Heart right ventricle (tissue), 16 donors: ENCODE results near the gene DPYSL3. TPM values are rescaled to one million over a fixed set of nuclear protein-coding genes. Genes with fewer than 3 reads are reported as not detected.

ENCODE experiments used
- ATAC-seq, 8 donors: fragments of 200-7000 bp; cut with Tn5 transposase; one replicate each; pipeline ENCODE4 v1.9.1; 2020; ENCODE audit warnings: mild to moderate bottlenecking in 8 of 8, moderate library complexity in 8 of 8, moderate number of reproducible peaks in 1 of 8
- DNase-seq, 2 donors: peaks; one replicate each; pipeline ENCODE4 v3.0.0-alpha.2; 2020
- H3K27ac ChIP-seq, 10 donors: fragments of 200-600 bp; sonication (generic) in 2 of 10; one replicate each; pipeline versions ENCODE4 v1.5.0 to v1.8.0; 2020 to 2022; ENCODE audit warnings: mild to moderate bottlenecking in 3 of 10
- H3K27me3 ChIP-seq, 7 donors: fragments of 200-600 bp; one replicate each; pipeline ENCODE4 v1.8.0; 2021 to 2022; ENCODE audit warnings: mild to moderate bottlenecking in 2 of 7
- H3K36me3 ChIP-seq, 9 donors: fragments of 200-600 bp; sonication (generic) in 1 of 9; one replicate each; pipeline versions ENCODE4 v1.5.0 to v1.8.0; 2020 to 2022; ENCODE audit warnings: mild to moderate bottlenecking in 2 of 9
- H3K4me1 ChIP-seq, 9 donors: fragments of 200-600 bp; sonication (generic) in 1 of 9; one replicate each; pipeline versions ENCODE4 v1.5.0 to v1.8.0; 2020 to 2022; ENCODE audit warnings: mild to moderate bottlenecking in 4 of 9
- H3K4me3 ChIP-seq, 10 donors: fragments of 200-600 bp; sonication (generic) in 2 of 10; one replicate each; pipeline versions ENCODE4 v1.5.0 to v1.8.0; 2020 to 2022; ENCODE audit warnings: mild to moderate bottlenecking in 7 of 10, moderate library complexity in 2 of 10
- H3K9me3 ChIP-seq, 11 donors: fragments of 200-600 bp in 10 of 11; sonication (generic) in 2 of 11; one replicate each; pipeline versions ENCODE4 v1.5.0 to v1.8.0; 2013 to 2022; ENCODE audit warnings: mild to moderate bottlenecking in 2 of 11, control low read depth in 1 of 11, moderate library complexity in 1 of 11
- WGBS, 2 donors: extraction: QIAGEN DNeasy Blood & Tissue Kit; methylation state at CpG; one replicate each; pipeline ENCODE4 v1.1.7; 2013; ENCODE audit warnings: inconsistent platforms in 1 of 2; 5-methylcytosine and 5-hydroxymethylcytosine counted together
- intact Hi-C, 10 donors: fragments of 100-400 bp; cut with DNase I; formaldehyde crosslinking; loops; one replicate each; pipeline versions ENCODE4 v1.11.1 to v1.14.2; 2022
- polyA plus RNA-seq, 2 donors: library from polyadenylated mRNA; stranded (reverse); fragments of 200-250 nt; gene quantifications; one replicate each; pipeline ENCODE4 v1.2.3, GENCODE V29; 2013
- total RNA-seq, 10 donors: library from RNA; stranded (reverse); fragmentation: NEBNext Ultra II Directional in 3 of 10; extraction: Animal tissue kit (Norgen Biotek cat#: 25700) in 3 of 10; gene quantifications; one replicate each; pipeline versions ENCODE4 v1.2.1 to v1.2.4, GENCODE V29; 2021 to 2023
- TF ChIP-seq, protein P1 (sequence below), 9 donors: fragments of 200-600 bp; sonication (generic) in 2 of 9; IDR thresholded peaks; one replicate each; pipeline versions ENCODE4 v1.5.0 to v1.8.0; 2021 to 2022; ENCODE audit warnings: antibody characterized with exemption in 9 of 9, mild to moderate bottlenecking in 5 of 9, moderate library complexity in 1 of 9
- donor health status: Arrhythmogenic right ventricular cardiomyopathy.
- donor health status: ischemic (EF 13 %, LVEDD 7.1; RV severe dilation, severe dysfunction).
- donor health status: healthy with polysubstance abuse.
- donor health status: DM: no; HTN: yes; CAD: no.
- donor health status: DM: no; HTN: no; CAD: no.
- donor health status: ischemic (EF 25% LVEDD 6.9; RV normal size, moderate dysfunction).
- donor health status: ischemic (EF 25% LVEDD 5.7; RV mildly dilated, moderate dysfunction).
- donor health status: healthy.
- donor health status: DM: yes; HTN: yes; CAD: no.
- donor health status: Ischemic cardiomyopathy.
- donor health status: ischemic (EF 35%, LVEDD 5.7; RV mildly dilated, moderate dysfunction).
- donor health status: nonischemic (EF 11% LVEDD 7.7; RV severe dilation, severe dysfunction).
- donor health status: DM: yes; HTN: yes; CAD: no.
- donor health status: PGD.
- donor health status: ischemic (EF 29% LVEDD 5.4; RV normal size, mild dysfunction).
- donor health status: nonischemic (EF 23%, LVEDD 6.1; RV moderate dilation, normal function).

Gene DPYSL3
- total and polyA plus RNA-seq, 12 donors = 15.2 to 27.4 (median 20.3) TPM

DNA sequence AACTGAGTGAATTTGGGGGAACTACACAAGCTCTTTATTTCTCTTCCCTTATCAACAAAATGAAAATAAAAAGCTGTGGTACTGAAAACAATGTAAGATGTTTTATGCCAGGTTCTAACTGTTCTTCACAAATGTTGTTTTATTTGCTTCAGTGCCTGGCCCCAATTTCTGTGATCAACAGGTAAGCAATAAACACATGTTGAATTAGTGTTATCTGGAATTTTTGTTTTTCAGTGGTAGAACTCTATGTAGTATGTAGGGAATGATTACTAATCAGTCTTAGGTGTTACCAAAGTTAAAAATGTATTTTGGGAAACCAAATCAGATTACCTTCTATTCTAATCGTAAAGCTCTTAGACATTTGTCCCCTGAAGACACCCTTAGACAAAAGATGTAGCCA is 7.5 kb upstream of the DPYSL3 start:
- Histone ChIP-seq H3K4me1 (peaks cover 0 to 13% (median 0%) of the 10 kb centered on the region in 9 donors), H3K27me3 (no peaks in the 10 kb centered on the region), H3K9me3 (no peaks in the 10 kb centered on the region), H3K4me3 (no peak overlapping the region), H3K36me3 (no peaks in the 10 kb centered on the region), H3K27ac (no peak overlapping the region)
- 93 to 94% methylated on average over 1 of the region's 1 CpG for WGBS, 2 donors
- TF ChIP-seq, protein P1, sequence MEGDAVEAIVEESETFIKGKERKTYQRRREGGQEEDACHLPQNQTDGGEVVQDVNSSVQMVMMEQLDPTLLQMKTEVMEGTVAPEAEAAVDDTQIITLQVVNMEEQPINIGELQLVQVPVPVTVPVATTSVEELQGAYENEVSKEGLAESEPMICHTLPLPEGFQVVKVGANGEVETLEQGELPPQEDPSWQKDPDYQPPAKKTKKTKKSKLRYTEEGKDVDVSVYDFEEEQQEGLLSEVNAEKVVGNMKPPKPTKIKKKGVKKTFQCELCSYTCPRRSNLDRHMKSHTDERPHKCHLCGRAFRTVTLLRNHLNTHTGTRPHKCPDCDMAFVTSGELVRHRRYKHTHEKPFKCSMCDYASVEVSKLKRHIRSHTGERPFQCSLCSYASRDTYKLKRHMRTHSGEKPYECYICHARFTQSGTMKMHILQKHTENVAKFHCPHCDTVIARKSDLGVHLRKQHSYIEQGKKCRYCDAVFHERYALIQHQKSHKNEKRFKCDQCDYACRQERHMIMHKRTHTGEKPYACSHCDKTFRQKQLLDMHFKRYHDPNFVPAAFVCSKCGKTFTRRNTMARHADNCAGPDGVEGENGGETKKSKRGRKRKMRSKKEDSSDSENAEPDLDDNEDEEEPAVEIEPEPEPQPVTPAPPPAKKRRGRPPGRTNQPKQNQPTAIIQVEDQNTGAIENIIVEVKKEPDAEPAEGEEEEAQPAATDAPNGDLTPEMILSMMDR (IDR thresholded peaks at IDR 0.05) = no peak
- ATAC-seq (no peak), DNase-seq (no peak)
- intact Hi-C loops = no loop called here

DNA sequence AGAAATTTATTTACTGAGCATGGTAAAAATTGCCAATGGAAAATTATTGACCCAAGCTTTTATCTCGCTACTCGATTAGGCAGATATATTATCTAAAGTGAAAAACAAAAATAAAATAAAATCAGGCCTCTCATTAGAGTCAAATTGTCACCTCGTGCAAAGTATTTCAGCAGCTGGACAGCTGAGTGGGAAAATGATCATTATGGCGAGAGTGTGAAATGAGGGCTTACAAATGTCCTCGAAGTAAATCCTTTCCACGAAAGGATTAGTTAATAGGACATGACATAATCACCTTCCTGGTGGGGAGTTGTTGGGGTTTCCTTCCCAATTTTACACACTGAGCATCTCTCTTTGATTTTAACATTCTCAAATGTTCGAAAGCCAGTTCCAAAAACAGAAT is 5.4 kb upstream of the DPYSL3 start:
- H3K4me1 ChIP-seq = peaks cover 0 to 15% (median 0%) of the 10 kb centered on the region in 9 donors
- H3K9me3 ChIP-seq = no peaks in the 10 kb centered on the region
- no peak overlapping the region for H3K27ac ChIP-seq
- H3K36me3 ChIP-seq = no peaks in the 10 kb centered on the region
- 51 to 54% methylated on average over 7 of the region's 7 CpGs for WGBS, 2 donors
- intact Hi-C loops = no loop called here
- TF ChIP-seq, protein P1 (IDR thresholded peaks at IDR 0.05) = no peak
- peaks cover 0 to 13% (median 0%) of the 10 kb centered on the region in 7 donors for H3K27me3 ChIP-seq
- DNase-seq (no peak), ATAC-seq (no peak)
- H3K4me3 ChIP-seq = no peak overlapping the region

DNA sequence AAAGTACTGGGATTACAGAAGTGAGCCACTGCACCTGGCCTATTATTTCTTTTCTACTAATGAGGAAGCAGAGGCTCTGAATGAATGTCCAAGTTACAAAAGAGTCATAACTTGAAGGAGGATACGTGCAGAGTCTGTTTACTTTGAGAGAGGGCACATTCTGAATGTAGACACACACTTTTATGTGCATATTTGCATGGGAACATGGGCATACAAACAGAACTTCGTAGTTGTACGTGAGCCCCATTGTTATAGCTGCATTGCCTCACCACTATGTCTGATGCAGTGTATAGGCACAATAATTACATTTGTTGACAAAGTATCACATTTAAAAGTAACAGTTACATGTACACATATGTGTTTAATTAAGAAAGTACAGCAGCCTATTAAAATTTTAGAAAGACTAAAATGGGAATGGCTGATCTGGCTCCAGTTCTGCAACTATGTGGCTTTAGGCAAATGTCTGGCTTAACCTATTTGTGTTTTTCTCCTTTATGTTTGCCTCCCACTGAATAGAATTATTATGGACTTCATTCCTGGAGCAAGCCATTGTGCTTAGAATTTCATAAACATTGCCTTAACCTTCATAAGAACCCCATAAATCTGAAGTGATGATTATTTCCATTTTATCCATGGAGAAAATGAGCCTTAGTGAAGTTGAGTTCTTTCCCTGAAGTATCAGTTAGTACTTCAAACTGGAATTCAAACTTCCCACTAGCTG is 3.0 kb upstream of the DPYSL3 start:
- DNase-seq (no peak), ATAC-seq (no peak)
- intact Hi-C loops = loop anchor here in 2 of 10 donors (5.0 kb wide), 3 partner anchors 39 to 64 kb away; no protein-coding TSS in a partner anchor
- Histone ChIP-seq H3K4me1 (peaks cover 0 to 19% (median 5%) of the 10 kb centered on the region in 9 donors), H3K27ac (no peak overlapping the region), H3K36me3 (no peaks in the 10 kb centered on the region), H3K9me3 (no peaks in the 10 kb centered on the region), H3K4me3 (no peak overlapping the region), H3K27me3 (peaks cover 0 to 34% (median 13%) of the 10 kb centered on the region in 7 donors)
- 96 to 97% methylated on average over 3 of the region's 3 CpGs for WGBS, 2 donors
- TF ChIP-seq, protein P1 (IDR thresholded peaks at IDR 0.05) = no peak

DNA sequence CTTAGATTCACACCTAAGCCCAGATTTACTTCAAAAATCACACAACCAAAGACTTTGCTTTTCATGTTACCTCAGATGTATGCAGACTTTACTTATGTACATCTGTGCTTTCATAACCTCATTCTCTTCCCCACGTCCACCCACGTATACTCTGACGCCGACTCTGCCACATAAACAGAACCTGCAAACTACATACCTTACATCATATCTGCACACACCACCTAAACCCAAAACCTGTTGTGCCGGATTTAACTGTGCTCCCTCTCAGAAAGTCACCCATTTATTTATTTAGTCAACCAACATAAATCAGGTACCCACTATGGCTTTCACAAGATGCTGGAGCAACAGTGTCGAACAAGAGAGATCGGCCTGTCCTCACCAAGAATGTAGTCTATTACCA is 1.0 kb upstream of the DPYSL3 start:
- H3K4me3 ChIP-seq = no peak overlapping the region
- H3K27me3 ChIP-seq = peaks cover 0 to 34% (median 13%) of the 10 kb centered on the region in 7 donors
- no peaks in the 10 kb centered on the region for H3K9me3 ChIP-seq
- no peak for DNase-seq
- intact Hi-C loops = loop anchor here in 2 of 10 donors (5.0 kb wide), 3 partner anchors 41 to 66 kb away; no protein-coding TSS in a partner anchor
- WGBS, 2 donors = 97% methylated on average over 7 of the region's 7 CpGs
- H3K4me1 ChIP-seq = peaks cover 0 to 28% (median 5%) of the 10 kb centered on the region in 9 donors
- no peak for ATAC-seq
- H3K27ac ChIP-seq = no peak overlapping the region
- H3K36me3 ChIP-seq = no peaks in the 10 kb centered on the region
- TF ChIP-seq, protein P1 (IDR thresholded peaks at IDR 0.05) = no peak
